ENCODE data around the gene IFNAR2.
"Not testable (repeated sequence)": the region's sequence is repeated elsewhere in the genome, so short reads cannot be mapped to it uniquely, and the experiment has no call there.

The IFNAR2 gene

GRCh38 chr21:33236013-33236686 lies 6.4 kb downstream of the IFNAR2 start:
- no peak for DNase-seq (ENCODE audit: low read depth)
- TF ChIP-seq CTCF (IDR thresholded peaks at IDR 0.05; ENCODE audit: control insufficient read depth, insufficient read depth, low read depth, low read length, missing control alignments) = no peak
- no peak overlapping the region for H3K4me3 ChIP-seq (ENCODE audit: control insufficient read depth, low read depth, low read length)

GRCh38 chr21:33236766-33237165 lies 7.0 kb downstream of the IFNAR2 start:
- H3K4me3 ChIP-seq (ENCODE audit: control insufficient read depth, low read depth, low read length) = no peak overlapping the region
- TF ChIP-seq CTCF (IDR thresholded peaks at IDR 0.05; ENCODE audit: control insufficient read depth, insufficient read depth, low read depth, low read length, missing control alignments) = no peak
- DNase-seq (ENCODE audit: low read depth) = no peak

GRCh38 chr21:33237486-33237885 lies 7.7 kb downstream of the IFNAR2 start:
- no peak overlapping the region for H3K4me3 ChIP-seq (ENCODE audit: control insufficient read depth, low read depth, low read length)
- no peak for DNase-seq (ENCODE audit: low read depth)
- TF ChIP-seq CTCF (IDR thresholded peaks at IDR 0.05; ENCODE audit: control insufficient read depth, insufficient read depth, low read depth, low read length, missing control alignments) = no peak

- no peak overlapping the region for H3K4me3 ChIP-seq (ENCODE audit: control insufficient read depth, low read depth, low read length)
- no peak for TF ChIP-seq CTCF (IDR thresholded peaks at IDR 0.05; ENCODE audit: control insufficient read depth, insufficient read depth, low read depth, low read length, missing control alignments)
- DNase-seq (ENCODE audit: low read depth) = no peak
These were observed 8.4 kb downstream of the IFNAR2 start for GRCh38 chr21:33238146-33238545.

GRCh38 chr21:33238565-33239255 lies 9.0 kb downstream of the IFNAR2 start:
- no peak for DNase-seq (ENCODE audit: low read depth)
- no peak for TF ChIP-seq CTCF (IDR thresholded peaks at IDR 0.05; ENCODE audit: control insufficient read depth, insufficient read depth, low read depth, low read length, missing control alignments)

GRCh38 chr21:33239559-33240127 lies 9.9 kb downstream of the IFNAR2 start:
- H3K4me3 ChIP-seq (ENCODE audit: control insufficient read depth, low read depth, low read length); DNase-seq (ENCODE audit: low read depth): not testable (repeated sequence)

More at GRCh38 chr21:33238565-33239255, 9.0 kb downstream of the IFNAR2 start:
- no peak overlapping the region for H3K4me3 ChIP-seq (ENCODE audit: control insufficient read depth, low read depth, low read length)

- H3K4me3 ChIP-seq (ENCODE audit: control insufficient read depth, low read depth, low read length) = no peak overlapping the region
- DNase-seq (ENCODE audit: low read depth) = no peak
- TF ChIP-seq CTCF (IDR thresholded peaks at IDR 0.05; ENCODE audit: control insufficient read depth, insufficient read depth, low read depth, low read length, missing control alignments) = no peak
These were observed 10.7 kb downstream of the IFNAR2 start for GRCh38 chr21:33240404-33240803.
